ENCODE data around the gene WDFY4. TPM values are rescaled to one million over a fixed set of nuclear protein-coding genes. Genes with fewer than 3 reads are reported as not detected.

Gene WDFY4
- total RNA-seq, 1 donor from 2014 or later = not detected

- Histone ChIP-seq H3K36me3 (no peaks in the 10 kb centered on the region), H3K9me3 (ENCODE audit: low read depth) (no peaks in the 10 kb centered on the region), H3K4me1 (no peaks in the 10 kb centered on the region), H3K27ac (no peak overlapping the region), H3F3A (ENCODE audit: low read depth) (no peaks in the 10 kb centered on the region), H4K20me1 (ENCODE audit: low read depth) (no peaks in the 10 kb centered on the region), H3K4me2 (no peak overlapping the region), H3K79me2 (ENCODE audit: low read depth) (no peaks in the 10 kb centered on the region), H3K27me3 (no peaks in the 10 kb centered on the region), H3K9ac (no peak overlapping the region), H2AFZ (replicated peaks) (no peak overlapping the region), H3K4me3 (no peak overlapping the region)
- Mint-ChIP-seq H3K27ac (no peak overlapping the region), H3K36me3 (no peaks in the 10 kb centered on the region), H3K4me1 (no peaks in the 10 kb centered on the region), H3K4me3 (no peak overlapping the region), H3K9me3 (peaks cover 11% of the 10 kb centered on the region), H3K27me3 (ENCODE audit: insufficient read depth, low read depth) (no peaks in the 10 kb centered on the region)
- TF ChIP-seq EZH2phosphoT487 (IDR thresholded peaks at IDR 0.05) = no peak
- TF ChIP-seq EZH2 (IDR thresholded peaks at IDR 0.05) = no peak
- no peak for TF ChIP-seq CTCF (IDR thresholded peaks at IDR 0.05)
- DNase-seq (ENCODE audit: low spot score) = no peak
Observed at GRCh38 chr10:48636901-48637300, 47.8 kb upstream of the WDFY4 start.

GRCh38 chr10:48638158-48638557, 46.5 kb upstream of the WDFY4 start:
- Mint-ChIP-seq H3K4me1 (no peaks in the 10 kb centered on the region), H3K27me3 (ENCODE audit: insufficient read depth, low read depth) (no peaks in the 10 kb centered on the region), H3K4me3 (no peak overlapping the region), H3K9me3 (peaks cover 13% of the 10 kb centered on the region), H3K36me3 (no peaks in the 10 kb centered on the region), H3K27ac (no peak overlapping the region)
- H3K27ac ChIP-seq = no peak overlapping the region
- no peaks in the 10 kb centered on the region for H3K27me3 ChIP-seq
- TF ChIP-seq EZH2 (IDR thresholded peaks at IDR 0.05) (no peak), CTCF (IDR thresholded peaks at IDR 0.05) (no peak), EZH2phosphoT487 (IDR thresholded peaks at IDR 0.05) (no peak)
- no peak for DNase-seq (ENCODE audit: low spot score)
- no peak overlapping the region for H3K4me3 ChIP-seq
- H3K36me3 ChIP-seq = no peaks in the 10 kb centered on the region
- H2AFZ ChIP-seq (replicated peaks) = no peak overlapping the region
- no peaks in the 10 kb centered on the region for H3F3A ChIP-seq (ENCODE audit: low read depth)
- no peaks in the 10 kb centered on the region for H3K4me1 ChIP-seq
- no peaks in the 10 kb centered on the region for H3K79me2 ChIP-seq (ENCODE audit: low read depth)
- no peaks in the 10 kb centered on the region for H3K9me3 ChIP-seq (ENCODE audit: low read depth)
- no peak overlapping the region for H3K4me2 ChIP-seq
- no peak overlapping the region for H3K9ac ChIP-seq
- H4K20me1 ChIP-seq (ENCODE audit: low read depth) = no peaks in the 10 kb centered on the region

- Histone ChIP-seq H3K4me2 (no peak overlapping the region), H3K4me1 (no peaks in the 10 kb centered on the region), H3F3A (ENCODE audit: low read depth) (no peaks in the 10 kb centered on the region), H3K4me3 (no peak overlapping the region), H3K79me2 (ENCODE audit: low read depth) (no peaks in the 10 kb centered on the region), H3K27me3 (no peaks in the 10 kb centered on the region), H3K9me3 (ENCODE audit: low read depth) (no peaks in the 10 kb centered on the region), H4K20me1 (ENCODE audit: low read depth) (no peaks in the 10 kb centered on the region), H3K36me3 (no peaks in the 10 kb centered on the region), H2AFZ (replicated peaks) (no peak overlapping the region), H3K9ac (no peak overlapping the region), H3K27ac (no peak overlapping the region)
- no peaks in the 10 kb centered on the region for H3K36me3 Mint-ChIP-seq
- no peak for DNase-seq (ENCODE audit: low spot score)
- TF ChIP-seq EZH2 (IDR thresholded peaks at IDR 0.05) (no peak), CTCF (IDR thresholded peaks at IDR 0.05) (no peak), EZH2phosphoT487 (IDR thresholded peaks at IDR 0.05) (no peak)
- H3K27me3 Mint-ChIP-seq (ENCODE audit: insufficient read depth, low read depth) = no peaks in the 10 kb centered on the region
- H3K4me3 Mint-ChIP-seq = no peak overlapping the region
- peaks cover 13% of the 10 kb centered on the region for H3K9me3 Mint-ChIP-seq
- H3K4me1 Mint-ChIP-seq = no peaks in the 10 kb centered on the region
- no peak overlapping the region for H3K27ac Mint-ChIP-seq
Observed at GRCh38 chr10:48638739-48639527, 45.7 kb upstream of the WDFY4 start.
